HCT116 (cell line): ENCODE data around the gene FOXP1. TPM values are rescaled to one million over a fixed set of nuclear protein-coding genes. Genes with fewer than 3 reads are reported as not detected.

Source experiments
- ATAC-seq: fragments of 200-7000 bp; cut with Tn5 transposase; 2 replicates; pipeline ENCODE4 v1.9.1; 2020; ENCODE audit warnings: mild to moderate bottlenecking, moderate library complexity
- BruUV-seq: library from RNA; stranded (reverse); fragments of 400-500 nt; replicated peaks from 2 replicates; lab custom pipeline; 2021; lab: Mats Ljungman, UMichigan
- CTCF ChIA-PET: fragments of 300-600 bp; sonication (Branson Sonifier 250); formaldehyde crosslinking; loops from one replicate; lab custom pipeline; 2021; ENCODE audit warnings: antibody characterized with exemption; lab: Charles Lee
- POLR2A ChIA-PET: fragments of 300-600, 350-600 bp; sonication (Branson Sonifier 250); formaldehyde crosslinking; loops from one replicate; lab custom pipeline; 2021; ENCODE audit warnings: antibody characterized with exemption; lab: Charles Lee
- RAD21 ChIA-PET, 2 experiments: fragments of 300-600 bp; sonication (Branson Sonifier 250); formaldehyde crosslinking; loops; one replicate each; lab custom pipeline; 2023; ENCODE audit warnings: low total read pairs in 2 of 2; ENCODE audit not compliant: uncharacterized antibody in 2 of 2, unreplicated experiment in 2 of 2, low non-redundant PET in 1 of 2; lab: Charles Lee
- DNase-seq: peaks from one replicate; pipeline ENCODE4 v3.0.0-alpha.2; 2010; ENCODE audit warnings: low read depth, low spot score
- H2AFZ ChIP-seq: fragments of 200-600 bp; shearing (Covaris generic), sonication (generic); 2 replicates; pipeline ENCODE4 v1.6.1; 2017; ENCODE audit warnings: low read depth, mixed run types, mixed read lengths, antibody characterized with exemption, low read length; ENCODE audit not compliant: poor library complexity, severe bottlenecking
- H3K27ac ChIP-seq: 2 replicates; pipeline ENCODE4 v1.5.1; 2012; ENCODE audit warnings: low read depth, low read length
- H3K27me3 ChIP-seq: fragments of 200-600 bp; sonication (generic); 2 replicates; pipeline ENCODE4 v1.6.1; 2016; ENCODE audit warnings: mixed run types, low read length, mixed read lengths; ENCODE audit not compliant: insufficient read depth
- H3K36me3 ChIP-seq, 2 experiments: fragments of 200-500 bp in 1 of 2; fragments of 200-600 bp in 1 of 2; sonication (Bioruptor generic) in 1 of 2; sonication (generic) in 1 of 2; 2 replicates each; pipeline versions ENCODE4 v1.5.1 to v1.6.1; 2014 to 2016; ENCODE audit warnings: low read length in 2 of 2, inconsistent platforms in 1 of 2, mixed read lengths in 1 of 2, mixed run types in 1 of 2; ENCODE audit not compliant: insufficient read depth in 2 of 2, control insufficient read depth in 1 of 2
- H3K4me1 ChIP-seq, 2 experiments: fragments of 200-600 bp in 1 of 2; sonication (generic) in 1 of 2; 2 replicates each; pipeline versions ENCODE4 v1.5.1 to v1.6.1; 2012 to 2017; ENCODE audit warnings: low read length in 2 of 2, inconsistent platforms in 1 of 2, mild to moderate bottlenecking in 1 of 2, mixed read lengths in 1 of 2, mixed run types in 1 of 2, moderate library complexity in 1 of 2; ENCODE audit not compliant: insufficient read depth in 2 of 2, control insufficient read depth in 1 of 2
- H3K4me2 ChIP-seq: fragments of 200-600 bp; sonication (generic); 2 replicates; pipeline ENCODE4 v1.6.1; 2017; ENCODE audit warnings: mixed run types, low read length, mixed read lengths
- H3K4me3 ChIP-seq, 2 experiments: fragments of 200-600 bp in 1 of 2; sonication (generic) in 1 of 2; replicated peaks in 1 of 2; 2 replicates each; pipeline ENCODE4 v1.5.1; 2011 to 2016; ENCODE audit warnings: low read length in 2 of 2, control low read depth in 1 of 2, low read depth in 1 of 2, mild to moderate bottlenecking in 1 of 2, mixed read lengths in 1 of 2, mixed run types in 1 of 2
- H3K79me2 ChIP-seq: fragments of 200-600 bp; sonication (generic); 2 replicates; pipeline ENCODE4 v1.6.1; 2017; ENCODE audit warnings: mild to moderate bottlenecking, mixed run types, low read length, moderate library complexity, mixed read lengths; ENCODE audit not compliant: insufficient read depth
- H3K9ac ChIP-seq: fragments of 200-600 bp; sonication (generic); 2 replicates; pipeline ENCODE4 v1.6.1; 2016; ENCODE audit warnings: low read length, mixed read lengths
- H3K9me2 ChIP-seq: fragments of 200-600 bp; sonication (generic), shearing (Covaris generic); 2 replicates; pipeline ENCODE4 v1.6.1; 2017; ENCODE audit warnings: mixed run types, mild to moderate bottlenecking, moderate library complexity; ENCODE audit not compliant: insufficient read depth
- H3K9me3 ChIP-seq, 2 experiments: fragments of 200-500 bp in 1 of 2; fragments of 200-600 bp in 1 of 2; sonication (Bioruptor generic) in 1 of 2; sonication (generic) in 1 of 2; 2 replicates each; pipeline ENCODE4 v1.6.1; 2014 to 2017; ENCODE audit warnings: low read length in 2 of 2, mixed read lengths in 2 of 2, inconsistent platforms in 1 of 2, low read depth in 1 of 2, mild to moderate bottlenecking in 1 of 2, mixed run types in 1 of 2, moderate library complexity in 1 of 2; ENCODE audit not compliant: control insufficient read depth in 1 of 2, insufficient read depth in 1 of 2
- H4K20me1 ChIP-seq: fragments of 200-600 bp; sonication (generic), shearing (Covaris generic); 2 replicates; pipeline ENCODE4 v1.6.1; 2017; ENCODE audit warnings: mixed run types, mild to moderate bottlenecking, moderate library complexity; ENCODE audit not compliant: insufficient read depth
- ATF3 ChIP-seq: IDR thresholded peaks from 2 replicates; pipeline ENCODE4 v1.6.1; 2012
- CBX3 ChIP-seq: IDR thresholded peaks from 2 replicates; pipeline ENCODE4 v1.6.1; 2012; ENCODE audit warnings: low read depth
- CEBPB ChIP-seq: IDR thresholded peaks from 2 replicates; pipeline ENCODE4 v1.6.1; 2012; ENCODE audit warnings: low read depth
- EGR1 ChIP-seq: IDR thresholded peaks from 2 replicates; pipeline ENCODE4 v1.6.1; 2012; ENCODE audit warnings: low read depth
- EZH2 ChIP-seq: fragments of 200-600 bp; sonication (generic); IDR thresholded peaks from 2 replicates; pipeline ENCODE4 v1.6.1; 2017; ENCODE audit warnings: antibody characterized with exemption, mixed run types
- EZH2phosphoT487 ChIP-seq: fragments of 200-600 bp; IDR thresholded peaks from 2 replicates; pipeline ENCODE4 v1.6.1; 2018; ENCODE audit warnings: antibody characterized with exemption, borderline replicate concordance
- FOSL1 ChIP-seq: IDR thresholded peaks from 2 replicates; pipeline ENCODE4 v1.6.1; 2012; ENCODE audit warnings: low read depth
- JUND ChIP-seq: IDR thresholded peaks from 2 replicates; pipeline ENCODE4 v1.6.1; 2012
- MAX ChIP-seq: IDR thresholded peaks from 2 replicates; pipeline ENCODE4 v1.6.1; 2012
- POLR2A ChIP-seq: IDR thresholded peaks from 2 replicates; pipeline ENCODE4 v1.7.0; 2011; ENCODE audit warnings: borderline replicate concordance; ENCODE audit not compliant: insufficient read depth, insufficient read length; ENCODE audit errors: extremely low read depth
- POLR2AphosphoS5 ChIP-seq: IDR thresholded peaks from 2 replicates; pipeline ENCODE4 v1.6.1; 2011; ENCODE audit warnings: mild to moderate bottlenecking, low read depth, low read length, moderate library complexity
- RAD21 ChIP-seq: IDR thresholded peaks from 2 replicates; pipeline ENCODE4 v1.6.1; 2012; ENCODE audit warnings: low read depth, mild to moderate bottlenecking
- REST ChIP-seq: IDR thresholded peaks from 2 replicates; pipeline ENCODE4 v1.6.1; 2012; ENCODE audit warnings: low read depth
- SP1 ChIP-seq: IDR thresholded peaks from 2 replicates; pipeline ENCODE4 v1.6.1; 2012; ENCODE audit warnings: low read depth
- SRF ChIP-seq: IDR thresholded peaks from 2 replicates; pipeline ENCODE4 v1.6.1; 2012; ENCODE audit warnings: low read depth
- ZBTB33 ChIP-seq: IDR thresholded peaks from 2 replicates; pipeline ENCODE4 v1.6.1; 2011; ENCODE audit warnings: mild to moderate bottlenecking, low read length, moderate library complexity; ENCODE audit not compliant: insufficient replicate concordance; ENCODE audit errors: extremely low read depth
- ZFX ChIP-seq: fragments of 450-650 bp; IDR thresholded peaks from 2 replicates; pipeline ENCODE4 v1.6.1; 2017
- ZNF274 ChIP-seq: fragments of 200-500 bp; sonication (Bioruptor generic); IDR thresholded peaks from 2 replicates; pipeline ENCODE4 v1.6.1; 2014; ENCODE audit warnings: mild to moderate bottlenecking, low read depth, low read length, inconsistent platforms
- intact Hi-C: fragments of 100-400 bp; cut with micrococcal nuclease; formaldehyde crosslinking; loops from 2 replicates; pipeline ENCODE4 v1.10.0; 2022
- total RNA-seq: library from RNA; stranded (reverse); gene quantifications from one replicate; pipeline ENCODE4 v1.2.1, GENCODE V29; 2021; ENCODE audit not compliant: unreplicated experiment

Gene FOXP1
- total RNA-seq, 1 experiment from 2014 or later, result 11.4 TPM

GRCh38 chr3:71402280-71402679 is 181.2 kb downstream of the FOXP1 start (continued):
- TF ChIP-seq MAX (no peak), ZFX (no peak), EZH2 (no peak), JUND (no peak), POLR2A (no peak), RAD21 (no peak), EZH2phosphoT487 (no peak), CBX3 (no peak), CEBPB (no peak)
- TF ChIP-seq, all 23 proteins: peak for 0

- POLR2A ChIA-PET, result no interaction called here
These were observed 181.8 kb downstream of the FOXP1 start for GRCh38 chr3:71401695-71402231.

More at GRCh38 chr3:71401695-71402231, 181.8 kb downstream of the FOXP1 start:
- no peak for ATAC-seq
- Histone ChIP-seq H3K36me3 (no peaks in the 10 kb centered on the region), H4K20me1 (no peaks in the 10 kb centered on the region), H3K4me2 (no peak overlapping the region), H3K79me2 (no peaks in the 10 kb centered on the region), H3K27ac (no peak overlapping the region), H3K4me3 (no peak overlapping the region), H2AFZ (no peak overlapping the region), H3K9ac (no peak overlapping the region), H3K27me3 (no peaks in the 10 kb centered on the region), H3K4me1 (no peaks in the 10 kb centered on the region), H3K9me2 (no peaks in the 10 kb centered on the region), H3K9me3 (no peaks in the 10 kb centered on the region)
- RAD21 ChIA-PET, result no interaction called here
- intact Hi-C loops, result no loop called here
- CTCF ChIA-PET, result no interaction called here
- TF ChIP-seq CBX3 (no peak), RAD21 (no peak), ZNF274 (no peak), JUND (no peak), ZFX (no peak), ATF3 (no peak), REST (no peak), POLR2AphosphoS5 (no peak), CEBPB (no peak), ZBTB33 (no peak), SP1 (no peak), SRF (no peak), EGR1 (no peak), FOSL1 (no peak), POLR2A (no peak), EZH2phosphoT487 (no peak)
- no peak for DNase-seq
- BruUV-seq, result no TSS peak
